Kidney (tissue), 14 donors: ENCODE data around the gene MAD1L1. TPM values are rescaled to one million over a fixed set of nuclear protein-coding genes. Genes with fewer than 3 reads are reported as not detected.
A peak's percentile ranks its signal among the peaks of the same experiment; 100 is the strongest.

ENCODE experiments used
- DNase-seq, 5 donors: peaks; one replicate each; pipeline ENCODE4 v3.0.0-alpha.2; 2013 to 2020
- FAIRE-seq: peaks from 2 replicates; lab custom pipeline; 2012; peaks lifted over from hg19 to GRCh38; lab: Jason Lieb, UNC
- H3K27ac ChIP-seq, 2 donors: one replicate each; pipeline ENCODE4 v1.7.0; 2013; ENCODE audit warnings: low read depth in 2 of 2, low read length in 2 of 2, inconsistent platforms in 1 of 2
- H3K27me3 ChIP-seq: one replicate; pipeline ENCODE4 v1.7.1; 2013; ENCODE audit warnings: low read length, inconsistent platforms; ENCODE audit not compliant: control insufficient read depth, insufficient read depth
- H3K36me3 ChIP-seq, 3 donors: one replicate each; pipeline versions ENCODE4 v1.7.0 to v1.7.1; 2013; ENCODE audit warnings: low read length in 3 of 3, control low read depth in 1 of 3, inconsistent platforms in 1 of 3; ENCODE audit not compliant: insufficient read depth in 3 of 3, control insufficient read depth in 2 of 3
- H3K4me1 ChIP-seq, 3 donors: one replicate each; pipeline versions ENCODE4 v1.7.0 to v1.7.1; 2013; ENCODE audit warnings: low read length in 3 of 3, inconsistent platforms in 1 of 3, low read depth in 1 of 3; ENCODE audit not compliant: control insufficient read depth in 2 of 3, insufficient read depth in 2 of 3
- H3K4me3 ChIP-seq, 3 donors: one replicate each; pipeline versions ENCODE4 v1.7.0 to v1.8.1; 2013; ENCODE audit warnings: low read length in 3 of 3, control low read depth in 1 of 3, inconsistent platforms in 1 of 3
- H3K9ac ChIP-seq, 3 donors: one replicate each; pipeline versions ENCODE4 v1.7.0 to v1.7.1; 2013; ENCODE audit warnings: low read length in 3 of 3, control low read depth in 1 of 3, inconsistent platforms in 1 of 3
- H3K9me3 ChIP-seq, 3 donors: one replicate each; pipeline versions ENCODE4 v1.7.0 to v1.7.1; 2013; ENCODE audit warnings: low read length in 3 of 3, control low read depth in 1 of 3, inconsistent platforms in 1 of 3; ENCODE audit not compliant: control insufficient read depth in 2 of 3, insufficient read depth in 1 of 3
- CTCF ChIP-seq: IDR thresholded peaks from 3 replicates; pipeline ENCODE4 v1.5.1; 2012; ENCODE audit warnings: mild to moderate bottlenecking, moderate library complexity, borderline replicate concordance; ENCODE audit not compliant: insufficient read depth; ENCODE audit errors: extremely low read depth
- intact Hi-C: fragments of 100-400 bp; cut with DNase I; formaldehyde crosslinking; loops from one replicate; pipeline ENCODE4 v1.11.1; 2022
- polyA plus RNA-seq: library from polyadenylated mRNA; stranded (reverse); fragments of 350-450 nt; fragmentation: Illumina TruSeq; extraction: RNeasy Lipid Tissue Mini Kit (QIAGEN cat#74804); gene quantifications from one replicate; pipeline ENCODE4 v1.2.3, GENCODE V29; 2014; ENCODE audit warnings: low read depth, low replicate concordance; ENCODE audit not compliant: insufficient read depth
- total RNA-seq: library from RNA; stranded (reverse); fragmentation: NEBNext Ultra II Directional; extraction: Animal tissue kit (Norgen Biotek cat#: 25700); gene quantifications from one replicate; pipeline ENCODE4 v1.2.1, GENCODE V29; 2021
- donor health status: control.
- donor health status: control.
- donor health status: control.
- donor health status: control.
- donor health status: control.
- donor health status: DM: yes; HTN: yes; CAD: no.
- donor health status: Normal renal cell carcinoma (clear cell type).

The MAD1L1 gene
- total and polyA plus RNA-seq, 2 donors from 2014 or later = 33.2 to 45.2 TPM

GRCh38 chr7:2049111-2049781 lies 183.5 kb downstream of the MAD1L1 start:
- DNase-seq = peak in 2 of 5 donors; percentile 38 to 54
- peaks cover 0 to 3% (median 2%) of the 10 kb centered on the region in 3 donors for H3K4me1 ChIP-seq
- H3K4me3 ChIP-seq = no peak overlapping the region
- TF ChIP-seq CTCF = no peak
- H3K27me3 ChIP-seq = no peaks in the 10 kb centered on the region
- no peak for FAIRE-seq
- intact Hi-C loops = no loop called here
- no peak overlapping the region for H3K9ac ChIP-seq
- no peaks in the 10 kb centered on the region for H3K9me3 ChIP-seq
- H3K36me3 ChIP-seq = no peaks in the 10 kb centered on the region
- H3K27ac ChIP-seq = no peak overlapping the region

GRCh38 chr7:2048531-2048930 lies 184.2 kb downstream of the MAD1L1 start:
- Histone ChIP-seq H3K4me1 (peaks cover 0 to 3% (median 2%) of the 10 kb centered on the region in 3 donors), H3K4me3 (no peak overlapping the region), H3K9me3 (no peaks in the 10 kb centered on the region), H3K9ac (no peak overlapping the region), H3K27ac (no peak overlapping the region), H3K27me3 (no peaks in the 10 kb centered on the region), H3K36me3 (no peaks in the 10 kb centered on the region)
- DNase-seq (peak in 2 of 5 donors; percentile 23 to 48), FAIRE-seq (no peak)
- no peak for TF ChIP-seq CTCF
- intact Hi-C loops = no loop called here

- no peak for TF ChIP-seq CTCF
- intact Hi-C loops = no loop called here
- Histone ChIP-seq H3K27me3 (no peaks in the 10 kb centered on the region), H3K4me3 (no peak overlapping the region), H3K4me1 (peaks cover 0 to 3% (median 2%) of the 10 kb centered on the region in 3 donors), H3K9me3 (no peaks in the 10 kb centered on the region), H3K36me3 (no peaks in the 10 kb centered on the region), H3K9ac (no peak overlapping the region), H3K27ac (no peak overlapping the region)
- DNase-seq (peak in 2 of 5 donors; percentile 19 to 41), FAIRE-seq (no peak)
Measured at GRCh38 chr7:2048006-2048405, 184.7 kb downstream of the MAD1L1 start.
